GM12873 (cell line): ENCODE results near the gene FOXO3.
A peak's percentile ranks its signal among the peaks of the same experiment; 100 is the strongest.

Experiments
- CTCF ChIP-seq: IDR thresholded peaks from 2 replicates; pipeline ENCODE4 v1.5.1; 2012; ENCODE audit warnings: low read depth, mild to moderate bottlenecking, moderate library complexity, low read length, control low read depth; ENCODE audit not compliant: insufficient read depth; ENCODE audit errors: missing control alignments

The FOXO3 gene

GRCh38 chr6:108710551-108710950, 149.8 kb downstream of the FOXO3 start:
- TF ChIP-seq CTCF = no peak

GRCh38 chr6:108711071-108711470, 150.4 kb downstream of the FOXO3 start:
- no peak for TF ChIP-seq CTCF

- TF ChIP-seq CTCF = no peak
Measured at GRCh38 chr6:108711826-108712225, 151.1 kb downstream of the FOXO3 start.

GRCh38 chr6:108712946-108713345, 152.2 kb downstream of the FOXO3 start:
- TF ChIP-seq CTCF = no peak

- no peak for TF ChIP-seq CTCF
Measured at GRCh38 chr6:108714101-108714765, 153.5 kb downstream of the FOXO3 start.

GRCh38 chr6:108714766-108715414, 154.2 kb downstream of the FOXO3 start:
- TF ChIP-seq CTCF = peak; percentile 7

GRCh38 chr6:108715832-108716231, 155.1 kb downstream of the FOXO3 start:
- no peak for TF ChIP-seq CTCF
